Fibroblast of the conjunctiva (primary cell): ENCODE measurements around the gene RBM33.

Experiments
- DNase-seq: peaks from one replicate; pipeline ENCODE4 v3.0.0-alpha.2; 2010; ENCODE audit warnings: low read depth

RBM33 gene

GRCh38 chr7:155770241-155770640 lies 125.8 kb downstream of the RBM33 start:
- DNase-seq = no peak

- DNase-seq = no peak
Measured at GRCh38 chr7:155773531-155773930, 129.1 kb downstream of the RBM33 start.

GRCh38 chr7:155774947-155775346 lies 130.5 kb downstream of the RBM33 start:
- DNase-seq = no peak

DNA sequence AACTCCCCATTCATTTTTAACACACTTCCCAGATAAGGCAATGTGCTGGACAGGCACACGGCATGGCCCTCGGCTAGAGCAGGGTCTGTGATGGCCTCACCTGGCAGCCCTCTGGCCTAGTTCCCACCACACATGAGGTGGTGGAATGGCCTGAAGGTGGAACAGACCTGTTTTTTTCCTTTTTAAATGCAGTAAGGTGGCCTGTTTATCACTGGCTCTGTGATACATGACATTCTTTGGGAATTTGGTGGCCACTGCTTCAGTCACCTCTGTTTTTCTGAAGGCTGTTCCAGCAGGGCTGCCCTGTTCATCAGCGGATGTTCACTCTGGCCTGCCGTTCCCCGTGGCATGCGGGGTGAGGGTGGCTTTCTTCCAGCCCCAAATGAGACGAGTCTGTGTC lies 131.2 kb downstream of the RBM33 start:
- DNase-seq = no peak

DNA sequence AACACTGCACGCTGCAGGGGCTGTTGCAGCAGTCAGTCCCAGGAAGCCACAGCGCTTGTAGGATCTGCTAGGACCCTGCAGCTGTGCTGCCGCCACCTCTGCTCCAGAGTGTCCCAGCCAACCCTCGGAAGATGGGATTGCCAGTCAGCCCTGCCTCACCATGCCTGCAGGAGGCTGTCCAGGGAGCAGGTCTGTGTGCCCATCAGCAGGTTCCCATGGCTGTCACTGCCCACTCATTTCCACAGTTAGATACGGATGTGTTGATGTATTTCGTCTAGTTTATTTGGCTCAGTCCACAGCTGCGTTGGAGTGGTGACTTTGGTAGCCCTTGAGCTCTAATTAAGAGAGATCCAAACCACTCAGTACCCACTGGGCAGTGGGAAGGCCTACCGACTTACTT lies 132.1 kb downstream of the RBM33 start:
- no peak for DNase-seq

GRCh38 chr7:155778349-155778748 lies 133.9 kb downstream of the RBM33 start:
- no peak for DNase-seq

DNA sequence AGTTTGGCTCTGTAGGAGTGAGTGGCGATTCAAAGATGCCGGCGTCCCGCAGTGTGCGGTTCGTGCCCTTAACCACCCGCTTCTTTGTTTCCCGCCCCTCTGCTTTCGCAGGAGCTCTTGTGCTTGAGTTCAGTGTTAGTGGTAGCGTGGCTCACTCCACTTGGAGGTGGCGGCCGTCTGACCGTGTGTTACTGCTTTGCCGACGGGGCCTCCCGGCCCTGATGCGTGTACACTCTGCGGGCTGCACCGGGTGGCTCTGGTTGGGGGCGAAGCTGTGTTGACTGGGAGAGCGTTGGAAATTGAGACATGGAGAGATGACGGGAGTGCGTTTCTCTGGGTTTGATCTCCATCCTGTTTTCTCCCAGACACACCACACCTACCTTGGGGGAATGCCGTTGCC lies 136.4 kb downstream of the RBM33 start:
- DNase-seq = no peak

DNA sequence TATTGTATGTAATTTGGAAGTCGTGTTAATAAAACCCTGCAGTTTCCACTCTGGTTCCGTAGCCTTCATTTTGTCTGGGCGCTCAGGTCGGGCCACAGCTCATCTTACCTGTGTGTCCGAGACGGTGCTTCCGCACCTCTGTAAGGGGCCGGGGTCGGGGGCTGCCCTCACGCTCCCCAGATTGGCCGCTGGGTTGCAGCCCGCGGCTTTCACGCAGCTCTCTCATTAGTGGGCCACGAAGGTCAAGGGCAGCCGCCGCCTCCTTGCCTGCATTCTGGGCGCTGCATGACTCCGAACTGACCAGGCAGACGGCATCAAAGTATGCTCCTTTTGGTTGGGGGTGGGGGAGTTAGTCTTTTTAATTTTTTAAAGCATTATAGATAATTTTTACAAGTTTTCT lies 137.0 kb downstream of the RBM33 start:
- DNase-seq = no peak

DNA sequence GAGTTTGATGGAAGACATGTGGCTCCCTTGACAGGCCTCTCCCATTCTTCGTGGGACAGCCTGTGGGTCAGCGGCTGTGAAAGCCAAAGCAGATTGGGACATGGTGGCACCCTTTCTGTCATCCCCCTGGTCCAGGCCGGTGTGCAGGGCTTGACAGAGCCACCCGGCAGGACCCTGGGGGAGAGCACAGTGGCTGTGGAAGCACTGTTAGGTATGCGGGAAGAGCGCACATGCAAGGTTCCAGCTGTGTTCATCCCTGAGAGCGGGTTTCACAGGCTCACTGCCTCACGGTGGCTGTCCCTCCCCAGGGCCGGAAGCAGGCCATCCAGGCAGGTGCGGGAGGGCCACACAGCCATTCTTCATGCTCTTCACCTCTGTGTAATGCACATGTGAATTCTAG lies 138.0 kb downstream of the RBM33 start:
- no peak for DNase-seq

GRCh38 chr7:155785536-155785935 lies 141.1 kb downstream of the RBM33 start:
- no peak for DNase-seq

DNA sequence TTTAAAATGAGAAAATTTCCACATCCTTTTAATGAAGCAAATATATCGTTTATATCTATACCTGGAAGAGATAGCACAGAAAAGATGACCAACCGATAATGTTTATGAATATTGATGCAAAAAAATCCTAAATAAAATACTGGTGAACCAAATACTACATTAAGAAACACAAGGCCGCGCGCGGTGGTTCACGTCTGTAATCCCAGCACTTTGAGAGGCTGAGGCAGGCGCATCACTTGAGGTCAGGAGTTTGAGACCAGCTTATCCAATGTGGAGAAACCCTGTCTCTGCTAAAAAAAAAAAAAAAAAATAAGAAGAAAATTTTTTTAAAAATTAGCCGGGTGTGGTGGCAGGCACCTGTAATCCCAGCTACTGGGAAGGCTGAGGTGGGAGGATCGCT lies 142.0 kb downstream of the RBM33 start:
- no peak for DNase-seq

GRCh38 chr7:155787171-155787851 lies 142.8 kb downstream of the RBM33 start:
- no peak for DNase-seq

GRCh38 chr7:155788616-155789000 lies 144.1 kb downstream of the RBM33 start:
- no peak for DNase-seq

DNA sequence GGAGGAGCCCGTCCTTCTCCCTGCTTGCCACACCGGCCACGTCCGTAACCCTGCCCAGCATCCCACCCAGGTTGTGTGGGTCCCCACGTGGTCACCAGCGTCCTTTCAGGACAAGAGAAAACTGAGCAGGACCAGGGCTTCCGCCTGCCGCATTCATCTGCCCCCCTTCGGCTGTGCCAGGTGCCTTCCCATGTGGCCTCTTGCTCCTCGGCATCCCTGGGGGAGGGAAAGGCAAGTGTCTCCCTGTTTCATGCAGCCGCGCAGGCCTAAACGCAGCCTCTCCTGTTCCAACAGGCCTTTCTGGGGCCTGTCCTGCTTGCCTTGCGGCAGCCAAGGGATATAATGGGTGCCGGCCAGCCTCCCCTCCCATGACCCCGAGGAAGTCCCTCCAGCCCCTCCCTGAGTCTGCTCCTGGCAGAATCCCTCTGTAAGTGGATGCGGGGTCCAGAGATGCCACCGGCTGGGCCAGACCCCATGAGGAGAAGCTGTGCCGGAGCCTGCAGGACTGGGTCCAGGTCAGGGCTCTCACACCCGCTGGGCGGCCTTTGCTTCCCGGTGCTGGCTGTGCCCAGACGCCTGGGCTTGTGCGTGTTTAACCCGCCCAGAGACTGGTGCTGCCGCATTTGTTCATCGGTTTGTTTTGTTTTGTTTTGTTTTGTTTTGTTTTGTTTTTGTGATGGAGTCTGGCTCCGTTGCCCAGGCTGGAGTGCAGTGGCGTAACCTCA lies 144.7 kb downstream of the RBM33 start:
- DNase-seq = no peak

- no peak for DNase-seq
Measured at GRCh38 chr7:155790666-155791065, 146.2 kb downstream of the RBM33 start.

GRCh38 chr7:155791214-155791737 lies 146.8 kb downstream of the RBM33 start:
- DNase-seq = no peak

DNA sequence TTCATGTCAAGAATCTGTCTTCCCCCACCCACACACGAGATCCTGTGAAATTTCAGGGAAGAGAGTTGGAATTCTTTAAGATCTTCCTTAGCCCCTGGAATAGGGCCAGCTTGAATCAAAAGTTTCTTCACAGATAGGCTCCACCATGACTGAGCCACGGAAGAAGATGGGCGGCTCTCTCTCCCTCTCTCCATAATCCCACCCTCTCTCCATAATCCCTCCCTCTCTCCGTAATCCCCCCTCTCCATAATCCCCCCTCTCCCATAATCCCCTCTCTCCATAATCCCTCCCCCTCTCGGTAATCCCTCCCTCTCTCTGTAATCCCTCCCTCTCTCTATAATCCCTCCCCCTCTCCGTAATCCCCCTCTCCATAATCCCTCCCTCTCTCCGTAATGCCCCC lies 147.4 kb downstream of the RBM33 start:
- no peak for DNase-seq

GRCh38 chr7:155792315-155792960 lies 148.0 kb downstream of the RBM33 start:
- DNase-seq = no peak

GRCh38 chr7:155792999-155793560 lies 148.6 kb downstream of the RBM33 start:
- no peak for DNase-seq

DNA sequence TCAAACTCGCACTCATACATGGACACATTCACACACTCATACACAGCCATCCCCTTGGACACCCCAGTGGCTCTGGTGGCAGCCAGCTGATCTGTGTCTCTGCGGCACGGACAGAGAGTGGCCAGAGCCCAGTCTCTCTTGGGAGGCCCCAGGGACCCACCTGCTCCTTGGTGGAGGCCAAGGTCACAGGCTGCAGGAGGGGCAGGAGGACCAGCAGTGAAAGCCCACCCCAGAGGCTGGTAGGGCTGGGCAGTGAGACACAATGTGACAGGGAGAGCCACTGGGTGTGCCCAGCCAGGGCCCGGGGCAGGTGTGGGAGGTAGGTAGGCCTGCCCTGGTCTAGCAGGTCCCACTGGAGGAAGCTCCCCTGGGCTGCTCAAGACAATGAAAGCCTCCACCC lies 149.3 kb downstream of the RBM33 start:
- no peak for DNase-seq

GRCh38 chr7:155794196-155794595 lies 149.7 kb downstream of the RBM33 start:
- DNase-seq = no peak

- DNase-seq = no peak
Measured at GRCh38 chr7:155795401-155795800, 150.9 kb downstream of the RBM33 start.

GRCh38 chr7:155795951-155796350 lies 151.5 kb downstream of the RBM33 start:
- no peak for DNase-seq
